BLaER1 (cell line): ENCODE results near the gene HDAC4.

Experiments used
- H3K27ac ChIP-seq: shearing (Covaris generic); formaldehyde crosslinking; 2 replicates; pipeline ENCODE4 v1.8.1; 2022
- H3K27me3 ChIP-seq: shearing (Covaris generic); formaldehyde crosslinking; 2 replicates; pipeline ENCODE4 v1.8.1; 2022
- H3K36me3 ChIP-seq: shearing (Covaris generic); formaldehyde crosslinking; 2 replicates; pipeline ENCODE4 v1.8.1; 2022
- H3K4me1 ChIP-seq: shearing (Covaris generic); formaldehyde crosslinking; 2 replicates; pipeline ENCODE4 v1.8.1; 2022
- H3K4me2 ChIP-seq: shearing (Covaris generic); formaldehyde crosslinking; 2 replicates; pipeline ENCODE4 v1.8.1; 2022
- H3K4me3 ChIP-seq: shearing (Covaris generic); formaldehyde crosslinking; 2 replicates; pipeline ENCODE4 v1.8.1; 2022
- H3K9ac ChIP-seq: shearing (Covaris generic); formaldehyde crosslinking; 2 replicates; pipeline ENCODE4 v1.8.1; 2022
- H3K9me3 ChIP-seq: shearing (Covaris generic); formaldehyde crosslinking; 2 replicates; pipeline ENCODE4 v1.8.1; 2022
- H4K20me1 ChIP-seq: shearing (Covaris generic); formaldehyde crosslinking; 2 replicates; pipeline ENCODE4 v1.8.1; 2022
- Cebpa-rat ChIP-seq: shearing (Covaris generic); IDR thresholded peaks from 2 replicates; pipeline ENCODE4 v1.8.1; 2022

The HDAC4 gene

GRCh38 chr2:239279508-239280295, 121.1 kb downstream of the HDAC4 start:
- Histone ChIP-seq H3K9me3 (peaks cover 6% of the 10 kb centered on the region; the same call in 1 of the 2 replicates), H3K4me3 (no peak overlapping the region), H3K27me3 (no peaks in the 10 kb centered on the region), H3K4me2 (peak overlapping the region; percentile 77), H3K4me1 (peaks cover 69% of the 10 kb centered on the region), H3K27ac (peak overlapping the region; percentile 48), H3K36me3 (peaks cover 17% of the 10 kb centered on the region), H4K20me1 (peaks cover 85% of the 10 kb centered on the region), H3K9ac (peak overlapping the region; percentile 21; the same call in 1 of the 2 replicates)
- TF ChIP-seq Cebpa-rat: no peak

DNA sequence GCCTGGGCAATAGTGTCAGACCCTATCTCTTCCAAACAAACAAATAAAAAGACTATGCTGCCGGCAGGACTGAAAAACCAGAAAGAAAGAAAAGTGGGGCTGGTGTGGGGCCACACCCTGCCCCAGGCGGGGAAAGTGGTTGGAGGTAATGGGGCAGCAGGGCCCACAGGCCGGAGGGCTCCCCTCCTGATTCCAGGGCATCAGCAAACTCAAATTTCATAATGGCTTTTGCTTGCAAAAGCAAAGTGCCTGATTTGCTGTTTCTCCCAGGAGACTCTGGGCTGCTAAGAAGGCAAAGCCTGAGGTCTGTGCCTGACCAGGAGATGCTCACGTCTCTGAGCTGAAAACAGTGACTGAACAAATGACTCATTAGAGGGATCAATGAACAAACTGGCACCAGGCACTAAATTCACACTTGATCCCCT, 121.9 kb downstream of the HDAC4 start:
- Histone ChIP-seq H3K27me3 (no peaks in the 10 kb centered on the region), H3K9me3 (peaks cover 6% of the 10 kb centered on the region; the same call in 1 of the 2 replicates), H3K9ac (peak overlapping the region; percentile 21; the same call in 1 of the 2 replicates), H3K36me3 (peaks cover 17% of the 10 kb centered on the region), H4K20me1 (peaks cover 85% of the 10 kb centered on the region), H3K4me1 (peaks cover 69% of the 10 kb centered on the region), H3K27ac (no peak overlapping the region), H3K4me2 (peak overlapping the region; percentile 77), H3K4me3 (no peak overlapping the region)
- TF ChIP-seq Cebpa-rat: no peak

DNA sequence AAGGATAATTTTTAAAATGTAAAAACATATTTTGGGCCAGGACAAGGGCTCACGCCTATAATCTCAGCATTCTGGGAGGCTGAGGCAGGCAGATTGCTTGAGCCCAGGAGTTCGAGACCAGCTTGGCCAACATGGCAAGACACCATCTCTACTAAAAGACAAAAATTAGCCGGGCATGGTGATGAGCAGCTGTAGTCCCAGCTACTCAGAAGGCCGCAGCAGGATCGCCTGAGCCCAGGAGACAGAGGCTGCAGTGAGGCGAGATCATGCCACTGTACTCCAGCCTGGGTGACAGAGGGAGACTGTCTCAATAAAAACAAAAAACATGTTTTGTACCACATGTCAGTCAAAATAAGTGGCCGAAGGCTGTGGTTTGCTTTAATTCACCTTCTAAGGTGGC, 122.5 kb downstream of the HDAC4 start:
- Histone ChIP-seq H3K4me2 (peak overlapping the region; percentile 77), H4K20me1 (peaks cover 85% of the 10 kb centered on the region), H3K4me1 (peaks cover 74% of the 10 kb centered on the region)

DNA sequence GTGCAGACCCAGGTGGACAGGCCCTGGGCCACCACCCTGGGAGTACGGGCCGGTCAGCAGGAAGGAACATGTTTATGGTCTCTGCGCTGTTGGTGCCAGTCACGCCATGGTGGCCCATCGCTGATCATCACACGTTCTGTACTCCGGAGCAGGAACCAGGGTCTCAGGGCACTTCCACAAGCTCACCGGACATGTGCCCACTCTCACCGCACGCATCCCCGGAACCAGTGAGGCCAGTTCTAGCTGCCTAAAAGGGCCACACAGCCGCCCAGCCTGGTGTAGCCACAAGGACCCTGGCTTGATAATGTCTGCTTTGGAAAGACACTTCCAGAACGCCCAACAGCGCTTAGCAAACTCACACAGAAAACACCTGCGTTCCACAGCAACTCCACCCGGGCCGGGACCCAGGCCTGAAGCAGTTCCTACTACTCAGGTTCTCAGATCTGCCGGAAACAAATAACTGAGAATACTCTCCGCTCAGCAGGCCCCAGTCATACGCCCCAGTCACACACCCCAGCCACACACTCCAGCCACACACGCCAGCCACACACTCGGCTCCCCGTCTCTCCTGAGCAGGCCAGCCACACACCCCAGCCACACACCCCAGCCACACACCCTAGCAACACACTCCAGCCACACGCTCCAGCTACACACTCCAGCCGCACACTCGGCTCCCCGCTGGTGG, 123.3 kb downstream of the HDAC4 start:
- Histone ChIP-seq H3K36me3 (peaks cover 4% of the 10 kb centered on the region; the same call in 1 of the 2 replicates), H3K9me3 (peaks cover 4% of the 10 kb centered on the region; the same call in 1 of the 2 replicates), H3K27ac (0 out of 2 replicates have a peak overlapping the region, but pooled peaks have one; percentile 25), H3K4me2 (peak overlapping the region; percentile 82), H3K4me1 (peaks cover 82% of the 10 kb centered on the region), H3K4me3 (no peak overlapping the region), H4K20me1 (peaks cover 85% of the 10 kb centered on the region), H3K9ac (no peak overlapping the region), H3K27me3 (no peaks in the 10 kb centered on the region)
- TF ChIP-seq Cebpa-rat: no peak

More for the DNA sequence above, 122.5 kb downstream of the HDAC4 start:
- peaks cover 6% of the 10 kb centered on the region; the same call in 1 of the 2 replicates for H3K9me3 ChIP-seq
- no peak overlapping the region for H3K4me3 ChIP-seq
- H3K36me3 ChIP-seq: peaks cover 12% of the 10 kb centered on the region
- no peaks in the 10 kb centered on the region for H3K27me3 ChIP-seq
- no peak overlapping the region; the same call in 1 of the 2 replicates for H3K9ac ChIP-seq
- no peak for TF ChIP-seq Cebpa-rat
- no peak overlapping the region for H3K27ac ChIP-seq

DNA sequence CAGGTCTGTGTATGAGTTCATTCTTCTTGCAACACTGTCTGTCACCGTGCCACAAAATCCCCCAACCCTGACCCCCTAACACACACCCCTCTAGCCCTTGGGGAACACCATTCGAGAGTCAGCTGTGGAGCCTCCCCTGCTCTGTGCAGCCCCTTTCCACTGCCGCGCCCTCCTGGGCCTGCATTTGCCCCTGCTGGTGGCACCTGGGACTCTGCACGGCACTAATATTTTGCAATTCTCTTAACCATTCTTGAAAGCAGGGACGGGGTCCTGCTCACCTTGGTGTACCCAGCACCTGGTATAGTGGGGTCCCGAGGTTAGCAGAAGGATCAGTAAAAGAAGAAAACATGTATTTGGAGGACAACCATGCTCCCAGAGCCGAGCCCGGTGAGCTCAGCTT, 124.0 kb downstream of the HDAC4 start:
- Histone ChIP-seq H3K4me3 (no peak overlapping the region), H3K9ac (peak overlapping the region; percentile 29; the same call in 1 of the 2 replicates), H3K4me1 (peaks cover 87% of the 10 kb centered on the region), H3K27me3 (no peaks in the 10 kb centered on the region), H3K4me2 (peak overlapping the region; percentile 82), H4K20me1 (peaks cover 90% of the 10 kb centered on the region), H3K27ac (0 out of 2 replicates have a peak overlapping the region, but pooled peaks have one; percentile 31), H3K9me3 (no peaks in the 10 kb centered on the region), H3K36me3 (no peaks in the 10 kb centered on the region)
- TF ChIP-seq Cebpa-rat: no peak; the same call in 1 of the 2 replicates

- TF ChIP-seq Cebpa-rat: no peak
- Histone ChIP-seq H3K27ac (peak overlapping the region; percentile 31; the same call in 1 of the 2 replicates), H3K9ac (peak overlapping the region; percentile 29; the same call in 1 of the 2 replicates), H3K27me3 (no peaks in the 10 kb centered on the region), H3K4me3 (no peak overlapping the region), H3K4me2 (peak overlapping the region; percentile 82), H3K36me3 (no peaks in the 10 kb centered on the region), H3K4me1 (peaks cover 94% of the 10 kb centered on the region), H4K20me1 (peaks cover 97% of the 10 kb centered on the region), H3K9me3 (no peaks in the 10 kb centered on the region)
Observed at GRCh38 chr2:239275847-239276831, 124.7 kb downstream of the HDAC4 start.

GRCh38 chr2:239275044-239275685, 125.7 kb downstream of the HDAC4 start:
- peaks cover 100% of the 10 kb centered on the region for H4K20me1 ChIP-seq
- H3K27ac ChIP-seq: peak overlapping the region; percentile 31; the same call in 1 of the 2 replicates
- no peaks in the 10 kb centered on the region for H3K27me3 ChIP-seq
- no peak overlapping the region for H3K4me3 ChIP-seq
- H3K9ac ChIP-seq: peak overlapping the region; percentile 52; the same call in 1 of the 2 replicates
- TF ChIP-seq Cebpa-rat: no peak
- peak overlapping the region; percentile 82 for H3K4me2 ChIP-seq
- H3K9me3 ChIP-seq: no peaks in the 10 kb centered on the region
- H3K4me1 ChIP-seq: peaks cover 98% of the 10 kb centered on the region
- no peaks in the 10 kb centered on the region for H3K36me3 ChIP-seq

GRCh38 chr2:239274391-239275043, 126.3 kb downstream of the HDAC4 start:
- Histone ChIP-seq H4K20me1 (peaks cover 100% of the 10 kb centered on the region), H3K27me3 (no peaks in the 10 kb centered on the region), H3K4me3 (no peak overlapping the region), H3K4me1 (peaks cover 98% of the 10 kb centered on the region), H3K27ac (0 out of 2 replicates have a peak overlapping the region, but pooled peaks have one; percentile 31), H3K9ac (peak overlapping the region; percentile 52; the same call in 1 of the 2 replicates), H3K9me3 (no peaks in the 10 kb centered on the region), H3K4me2 (peak overlapping the region; percentile 82), H3K36me3 (no peaks in the 10 kb centered on the region)
- TF ChIP-seq Cebpa-rat: no peak
